Karpas-422 (cell line): Measurements from ENCODE around the gene AFTPH. TPM values are rescaled to one million over a fixed set of nuclear protein-coding genes. Genes with fewer than 3 reads are reported as not detected.
A peak's percentile ranks its signal among the peaks of the same experiment; 100 is the strongest.

Experiments
- DNase-seq: peaks from one replicate; pipeline ENCODE4 v3.0.0-alpha.2; 2015
- H2AFZ ChIP-seq: fragments of 200-600 bp; sonication (generic); 2 replicates; pipeline ENCODE4 v1.6.1; 2014; ENCODE audit warnings: antibody characterized with exemption, low read length, mixed read lengths
- H3K27ac ChIP-seq: fragments of 200-600 bp; sonication (generic); 2 replicates; pipeline ENCODE4 v1.5.1; 2014; ENCODE audit warnings: mild to moderate bottlenecking, low read length, moderate library complexity
- H3K27me3 ChIP-seq: fragments of 200-600 bp; sonication (generic); 2 replicates; pipeline ENCODE4 v1.6.1; 2014; ENCODE audit warnings: low read length, mixed read lengths
- H3K36me3 ChIP-seq: fragments of 200-600 bp; sonication (generic); 2 replicates; pipeline ENCODE4 v1.6.1; 2014; ENCODE audit warnings: low read length, mixed read lengths; ENCODE audit not compliant: insufficient read depth
- H3K4me1 ChIP-seq: fragments of 200-600 bp; sonication (generic); 2 replicates; pipeline ENCODE4 v1.6.1; 2014; ENCODE audit warnings: mild to moderate bottlenecking, low read length, mixed read lengths
- H3K4me2 ChIP-seq: fragments of 200-600 bp; sonication (generic); 2 replicates; pipeline ENCODE4 v1.6.1; 2014; ENCODE audit warnings: low read length, low read depth, mild to moderate bottlenecking; ENCODE audit not compliant: poor library complexity, severe bottlenecking
- H3K4me3 ChIP-seq: fragments of 200-600 bp; sonication (generic); 2 replicates; pipeline ENCODE4 v1.5.1; 2014; ENCODE audit warnings: mild to moderate bottlenecking, antibody characterized with exemption, low read length, mixed read lengths
- H3K79me2 ChIP-seq: fragments of 200-600 bp; sonication (generic); 2 replicates; pipeline ENCODE4 v1.6.1; 2014; ENCODE audit warnings: mild to moderate bottlenecking, low read length, mixed read lengths
- H3K9ac ChIP-seq: fragments of 200-600 bp; sonication (generic); 2 replicates; pipeline ENCODE4 v1.6.0; 2014; ENCODE audit warnings: low read length
- H3K9me2 ChIP-seq: fragments of 200-600 bp; sonication (generic), shearing (Covaris generic); replicated peaks from 2 replicates; pipeline ENCODE4 v1.6.0; 2014; ENCODE audit warnings: mild to moderate bottlenecking, low read length, moderate library complexity; ENCODE audit not compliant: insufficient read depth
- H3K9me3 ChIP-seq: fragments of 300-700, 200-600 bp; sonication (generic); 2 replicates; pipeline ENCODE4 v1.6.1; 2014; ENCODE audit warnings: low read length, mixed read lengths
- H4K20me1 ChIP-seq: fragments of 200-600 bp; sonication (generic); 2 replicates; pipeline ENCODE4 v1.6.1; 2014; ENCODE audit warnings: mild to moderate bottlenecking, antibody characterized with exemption, low read length, low read depth; ENCODE audit not compliant: insufficient read depth
- total RNA-seq: library from RNA; depleted of rRNA; stranded (reverse); fragments of >200 nt; shearing (Covaris generic); gene quantifications from 2 replicates; pipeline ENCODE4 v1.2.3, GENCODE V29; 2014; ENCODE audit warnings: low replicate concordance

Gene AFTPH
- total RNA-seq, 1 experiment from 2014 or later = 124 TPM

DNA sequence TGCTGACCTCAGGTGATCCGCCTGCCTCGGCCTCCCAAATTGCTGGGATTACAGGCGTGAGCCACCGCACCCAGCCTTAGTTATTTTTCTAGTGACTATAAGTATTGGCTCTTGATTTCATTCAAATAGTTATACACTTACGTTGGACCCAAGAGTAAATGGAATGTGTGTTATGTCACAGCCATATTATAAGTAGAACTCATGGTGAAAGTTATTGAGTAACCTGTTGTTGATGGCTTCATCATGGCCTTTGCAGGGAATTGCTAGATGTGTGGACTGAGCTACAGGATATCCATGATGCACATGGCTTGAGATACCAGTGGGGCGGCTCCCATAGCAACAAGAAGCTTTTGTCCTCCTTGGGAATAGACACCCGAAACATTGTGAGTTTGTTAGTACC is 44.7 kb downstream of the AFTPH start:
- Histone ChIP-seq H2AFZ (no peak overlapping the region), H4K20me1 (no peaks in the 10 kb centered on the region), H3K27me3 (no peaks in the 10 kb centered on the region), H3K9me3 (no peaks in the 10 kb centered on the region), H3K36me3 (peaks cover 50% of the 10 kb centered on the region), H3K4me1 (no peaks in the 10 kb centered on the region), H3K9me2 (no peaks in the 10 kb centered on the region), H3K4me2 (no peak overlapping the region), H3K27ac (no peak overlapping the region), H3K79me2 (peaks cover 86% of the 10 kb centered on the region), H3K4me3 (no peak overlapping the region), H3K9ac (no peak overlapping the region)
- DNase-seq = no peak

DNA sequence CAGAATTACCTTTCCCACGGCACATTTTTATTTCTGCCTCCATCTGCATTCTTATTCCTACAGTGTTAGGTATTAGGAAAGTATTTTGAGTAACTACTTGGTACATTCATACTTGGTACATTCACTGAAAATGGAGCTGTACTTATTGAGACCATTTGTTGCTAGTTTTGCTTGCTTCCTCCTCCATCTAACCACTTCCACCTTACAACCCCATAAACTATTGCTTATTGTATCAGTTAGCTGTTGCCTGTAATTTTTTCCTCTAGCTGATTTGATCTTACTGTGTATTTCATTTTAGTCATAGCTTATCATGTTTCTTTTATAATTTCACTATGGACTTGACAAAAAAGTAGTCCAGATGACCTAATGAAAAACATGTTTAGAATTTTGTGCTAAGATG is 50.7 kb downstream of the AFTPH start:
- DNase-seq = no peak
- H3K9me3 ChIP-seq = no peaks in the 10 kb centered on the region
- no peak overlapping the region for H3K27ac ChIP-seq
- no peaks in the 10 kb centered on the region for H3K4me1 ChIP-seq
- H3K36me3 ChIP-seq = peaks cover 75% of the 10 kb centered on the region
- no peak overlapping the region for H2AFZ ChIP-seq
- H4K20me1 ChIP-seq = no peaks in the 10 kb centered on the region
- H3K9me2 ChIP-seq = no peaks in the 10 kb centered on the region
- no peak overlapping the region for H3K4me2 ChIP-seq
- peaks cover 68% of the 10 kb centered on the region for H3K79me2 ChIP-seq
- H3K4me3 ChIP-seq = no peak overlapping the region
- no peaks in the 10 kb centered on the region for H3K27me3 ChIP-seq
- H3K9ac ChIP-seq = no peak overlapping the region

DNA sequence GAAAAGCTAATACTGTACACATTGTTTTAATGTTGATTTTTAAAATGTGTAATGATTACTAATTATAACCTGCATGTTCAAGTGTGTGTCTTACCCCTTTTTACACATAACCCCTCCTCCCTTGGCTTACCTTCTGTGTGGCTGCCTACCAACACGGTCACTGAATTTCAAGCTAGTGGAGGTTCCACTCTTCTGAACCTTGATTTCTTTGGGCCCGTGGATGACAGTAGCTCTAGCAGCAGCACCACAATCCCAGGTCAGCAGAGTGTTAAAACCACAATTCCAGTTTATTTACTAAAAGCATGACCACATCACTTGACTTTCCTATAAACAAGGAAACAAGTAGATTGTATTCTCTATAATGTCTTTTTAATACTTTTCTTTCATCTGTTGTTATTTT is 56.9 kb downstream of the AFTPH start:
- Histone ChIP-seq H3K79me2 (peaks cover 48% of the 10 kb centered on the region), H3K27ac (no peak overlapping the region), H3K27me3 (no peaks in the 10 kb centered on the region), H3K36me3 (peaks cover 55% of the 10 kb centered on the region), H3K4me3 (no peak overlapping the region), H3K4me2 (no peak overlapping the region), H3K9me2 (no peaks in the 10 kb centered on the region), H3K9me3 (no peaks in the 10 kb centered on the region), H3K4me1 (peaks cover 32% of the 10 kb centered on the region), H2AFZ (no peak overlapping the region), H3K9ac (no peak overlapping the region), H4K20me1 (no peaks in the 10 kb centered on the region)
- no peak for DNase-seq

DNA sequence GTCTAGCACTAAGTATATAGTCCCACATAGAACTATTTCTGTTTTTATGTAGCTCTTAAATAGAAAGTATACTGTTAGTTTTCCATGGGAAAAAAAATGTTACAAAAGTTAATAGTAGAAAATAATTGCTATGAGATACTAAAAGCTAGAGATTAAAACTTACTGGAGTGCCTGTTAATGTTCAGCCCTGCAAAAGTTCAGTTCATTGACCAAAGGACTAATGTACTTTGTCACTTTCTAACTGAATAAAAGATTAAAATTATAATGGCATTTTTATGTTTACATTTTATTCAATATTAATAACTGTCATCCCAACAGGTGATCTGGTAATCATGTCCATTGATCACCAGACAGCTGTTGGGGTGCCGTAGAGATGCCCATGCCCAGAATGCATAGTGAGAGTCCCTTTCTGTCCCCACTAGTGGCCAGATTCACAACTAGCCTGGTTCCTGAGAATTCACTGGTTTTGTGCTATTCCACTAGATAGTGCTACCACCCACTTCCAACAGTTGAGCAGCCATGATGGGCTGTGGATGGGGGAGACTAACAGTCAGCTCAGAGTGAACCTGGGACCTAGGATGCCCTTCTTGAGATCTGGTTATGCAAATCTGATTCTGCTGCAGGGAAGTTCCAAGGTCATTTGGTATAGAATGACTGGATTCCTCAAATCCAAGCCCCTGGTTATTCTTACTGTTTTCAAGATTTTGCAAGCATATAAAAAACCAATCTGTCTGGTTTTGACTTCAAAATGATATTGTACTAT is 57.8 kb downstream of the AFTPH start:
- no peak overlapping the region for H2AFZ ChIP-seq
- no peaks in the 10 kb centered on the region for H3K9me3 ChIP-seq
- H4K20me1 ChIP-seq = no peaks in the 10 kb centered on the region
- no peaks in the 10 kb centered on the region for H3K27me3 ChIP-seq
- H3K36me3 ChIP-seq = peaks cover 57% of the 10 kb centered on the region
- H3K4me3 ChIP-seq = no peak overlapping the region
- H3K9me2 ChIP-seq = no peaks in the 10 kb centered on the region
- H3K79me2 ChIP-seq = peaks cover 44% of the 10 kb centered on the region
- no peak overlapping the region for H3K9ac ChIP-seq
- H3K27ac ChIP-seq = peak overlapping the region; percentile 37; the same call in 1 of the 2 replicates
- H3K4me1 ChIP-seq = peaks cover 40% of the 10 kb centered on the region
- H3K4me2 ChIP-seq = no peak overlapping the region
- DNase-seq = no peak

DNA sequence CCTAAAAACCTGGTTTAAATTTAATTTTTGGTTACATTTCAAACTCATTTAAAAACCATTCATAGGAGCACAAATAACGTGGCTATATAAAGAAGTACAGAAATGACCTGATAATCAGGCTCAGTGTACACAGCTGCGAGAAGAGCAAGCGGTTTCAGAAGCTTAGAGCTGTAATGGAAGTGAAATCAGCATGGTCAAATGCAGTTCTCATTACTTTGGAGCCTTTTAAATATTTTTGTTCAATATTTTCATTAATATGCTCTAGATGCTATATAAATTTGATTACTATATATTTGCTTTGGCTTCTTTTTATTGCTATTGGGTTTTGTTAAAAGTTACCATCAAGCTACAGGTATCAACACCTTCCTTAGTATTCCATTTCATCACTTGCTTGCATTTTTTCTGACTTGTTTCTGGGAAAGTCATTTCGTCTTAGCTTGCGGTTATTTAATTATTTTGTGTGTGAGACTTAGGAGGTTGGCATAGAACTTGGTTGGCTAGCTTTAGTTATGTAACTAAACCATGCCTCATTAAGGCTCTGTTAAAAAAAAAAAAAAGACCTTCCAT is 58.7 kb downstream of the AFTPH start:
- Histone ChIP-seq H3K36me3 (peaks cover 57% of the 10 kb centered on the region), H3K4me2 (no peak overlapping the region), H3K27ac (peak overlapping the region; percentile 37), H3K9me3 (no peaks in the 10 kb centered on the region), H3K9me2 (no peaks in the 10 kb centered on the region), H4K20me1 (no peaks in the 10 kb centered on the region), H3K4me1 (peaks cover 40% of the 10 kb centered on the region), H2AFZ (no peak overlapping the region), H3K27me3 (no peaks in the 10 kb centered on the region), H3K4me3 (no peak overlapping the region), H3K79me2 (peaks cover 44% of the 10 kb centered on the region), H3K9ac (no peak overlapping the region)
- no peak for DNase-seq

DNA sequence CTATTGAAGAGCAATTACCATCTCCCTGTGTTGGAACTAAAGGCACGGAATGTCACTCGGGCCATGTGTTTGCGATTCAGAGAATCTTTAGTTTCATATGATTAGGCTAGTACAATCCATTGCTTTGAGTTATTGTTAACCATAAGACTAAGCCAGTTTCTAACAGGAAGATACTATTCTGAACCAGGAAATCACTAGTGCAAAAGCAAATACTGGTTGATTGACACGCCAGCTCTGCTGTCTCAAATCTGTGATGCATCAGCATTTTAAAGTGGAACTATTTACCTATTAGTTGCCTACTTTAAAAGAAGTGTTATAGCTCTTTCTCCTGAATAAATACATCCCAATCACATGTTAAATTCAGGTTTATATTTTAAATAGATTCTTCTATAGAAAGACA is 61.9 kb downstream of the AFTPH start:
- Histone ChIP-seq H3K79me2 (peaks cover 28% of the 10 kb centered on the region), H4K20me1 (no peaks in the 10 kb centered on the region), H3K9me3 (no peaks in the 10 kb centered on the region), H3K4me3 (no peak overlapping the region), H3K9ac (no peak overlapping the region), H3K27me3 (no peaks in the 10 kb centered on the region), H2AFZ (no peak overlapping the region), H3K27ac (peak overlapping the region; percentile 32), H3K36me3 (peaks cover 65% of the 10 kb centered on the region; the same call in 1 of the 2 replicates), H3K4me1 (peaks cover 38% of the 10 kb centered on the region), H3K9me2 (no peaks in the 10 kb centered on the region), H3K4me2 (no peak overlapping the region)
- DNase-seq = no peak

DNA sequence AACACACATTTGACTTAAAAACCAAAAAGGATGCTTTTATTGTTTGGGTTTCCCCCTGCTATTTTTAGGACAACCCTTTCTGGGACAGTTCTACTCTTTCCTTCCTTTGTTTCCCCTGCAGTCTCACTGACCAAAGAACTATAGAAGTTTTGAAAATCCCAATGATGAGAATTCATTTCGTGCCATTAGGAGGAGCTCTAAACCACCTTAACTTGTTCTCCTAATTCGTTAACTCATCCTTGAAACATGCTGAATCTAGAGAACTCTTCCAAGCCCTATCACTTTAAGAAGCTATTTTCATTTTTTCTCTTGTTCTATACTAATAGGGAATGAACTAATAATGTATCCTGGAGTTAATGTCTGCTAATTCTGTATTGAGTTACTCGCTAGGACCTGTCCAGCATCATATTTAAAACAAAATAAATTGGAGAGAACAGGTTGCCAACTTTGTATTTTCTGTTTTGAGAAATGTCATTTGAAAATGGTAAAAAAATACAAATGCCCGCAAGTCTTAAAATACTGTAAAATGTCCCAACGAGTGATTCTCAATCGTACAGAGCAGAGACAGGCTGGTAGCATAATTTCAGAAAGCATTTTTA is 62.9 kb downstream of the AFTPH start:
- Histone ChIP-seq H4K20me1 (no peaks in the 10 kb centered on the region), H2AFZ (no peak overlapping the region), H3K27me3 (no peaks in the 10 kb centered on the region), H3K27ac (peak overlapping the region; percentile 32; the same call in 1 of the 2 replicates), H3K9ac (peak overlapping the region; percentile 4; the same call in 1 of the 2 replicates), H3K9me2 (no peaks in the 10 kb centered on the region), H3K4me2 (no peak overlapping the region), H3K4me1 (peaks cover 29% of the 10 kb centered on the region), H3K4me3 (no peak overlapping the region), H3K36me3 (peaks cover 70% of the 10 kb centered on the region), H3K79me2 (peaks cover 25% of the 10 kb centered on the region), H3K9me3 (no peaks in the 10 kb centered on the region)
- DNase-seq = peak; percentile 84

DNA sequence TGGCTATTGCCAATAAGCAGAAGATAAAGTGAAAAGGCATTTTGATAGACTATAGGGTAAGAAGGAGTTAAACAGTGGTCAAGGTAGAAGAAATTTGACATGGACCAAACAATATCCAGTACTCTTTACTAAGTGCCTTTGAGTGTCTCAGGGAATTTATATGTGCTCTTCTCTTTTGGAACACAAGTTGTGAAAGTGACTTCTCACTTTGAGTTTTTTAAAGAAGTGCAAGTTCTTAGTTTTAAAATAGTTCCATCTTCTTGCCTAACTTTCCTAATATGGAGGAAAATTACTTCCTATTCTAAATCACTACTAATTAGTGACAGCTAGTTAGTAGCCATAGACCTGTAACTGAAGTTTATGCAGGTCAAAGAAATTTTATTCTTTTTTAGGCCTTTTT is 63.4 kb downstream of the AFTPH start:
- no peak overlapping the region for H3K4me2 ChIP-seq
- H3K36me3 ChIP-seq = peaks cover 74% of the 10 kb centered on the region

More for the DNA sequence above, 63.4 kb downstream of the AFTPH start:
- H3K4me3 ChIP-seq = no peak overlapping the region
- H3K9me3 ChIP-seq = no peaks in the 10 kb centered on the region
- H3K27ac ChIP-seq = no peak overlapping the region
- no peak for DNase-seq
- H3K4me1 ChIP-seq = peaks cover 23% of the 10 kb centered on the region
- H3K9ac ChIP-seq = no peak overlapping the region
- no peaks in the 10 kb centered on the region for H3K27me3 ChIP-seq
- no peaks in the 10 kb centered on the region for H4K20me1 ChIP-seq
- H3K79me2 ChIP-seq = peaks cover 20% of the 10 kb centered on the region
- H2AFZ ChIP-seq = no peak overlapping the region
- H3K9me2 ChIP-seq = no peaks in the 10 kb centered on the region
